Measurements from ENCODE around the gene PPHLN1.

Gene PPHLN1

DNA sequence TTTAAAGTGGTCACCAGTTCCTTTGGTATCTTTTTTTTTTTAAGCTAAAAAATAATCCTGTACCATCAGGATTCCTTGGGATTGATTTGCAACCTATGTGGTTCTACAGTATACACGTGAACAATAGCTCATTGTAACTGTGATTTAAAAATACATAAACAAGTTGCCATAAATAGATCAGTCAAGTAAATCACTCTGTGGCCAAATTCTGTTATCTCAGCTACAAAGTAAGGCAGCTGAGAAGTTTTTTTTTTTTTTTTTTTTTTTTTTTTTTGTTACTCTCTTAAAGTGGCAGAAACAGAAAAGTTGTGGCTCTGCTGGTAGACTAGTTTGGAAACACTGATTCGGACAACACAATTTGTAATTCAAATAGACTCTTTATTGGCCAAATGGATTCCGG lies 159.0 kb downstream of the PPHLN1 start:
- no peak for DNase-seq

DNA sequence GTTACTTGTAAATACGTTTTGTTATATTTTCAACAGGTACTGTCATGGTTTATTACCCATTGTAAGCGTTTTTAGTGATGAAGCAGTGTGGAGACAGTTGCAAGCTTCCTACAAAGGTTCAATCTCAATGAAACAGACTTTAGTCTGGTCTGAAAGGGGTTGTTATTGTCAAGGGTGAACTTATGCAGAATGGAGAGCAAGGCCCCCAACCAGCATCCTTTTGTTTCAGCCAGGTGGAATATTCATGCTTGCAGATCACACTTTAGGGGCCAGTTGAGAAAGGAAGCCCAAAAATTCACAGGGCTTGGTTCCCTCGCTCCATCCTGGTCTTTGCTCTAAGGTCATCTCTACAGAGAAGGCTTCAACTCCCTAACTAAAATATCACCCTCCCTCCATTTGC lies 159.9 kb downstream of the PPHLN1 start:
- no peak for DNase-seq

DNA sequence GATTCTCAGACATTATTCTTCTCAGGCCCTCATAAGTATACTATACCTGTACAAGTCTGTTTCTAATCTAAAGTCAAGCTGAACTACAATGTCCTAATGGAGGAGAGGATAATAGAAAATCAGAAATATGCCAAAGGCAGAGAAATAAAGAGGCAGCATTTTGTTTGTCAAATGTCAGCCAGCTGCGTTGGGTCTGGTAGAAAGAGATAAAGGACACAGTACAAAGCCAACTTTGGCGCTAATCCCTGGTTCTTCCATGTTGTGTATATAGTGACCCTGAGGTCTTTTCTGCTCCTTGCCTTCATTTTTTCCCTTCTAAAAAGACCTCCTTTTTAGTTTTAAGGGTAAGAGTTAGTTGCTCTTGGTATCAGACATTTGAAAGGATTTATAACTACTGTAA lies 160.4 kb downstream of the PPHLN1 start:
- DNase-seq, result no peak

DNA sequence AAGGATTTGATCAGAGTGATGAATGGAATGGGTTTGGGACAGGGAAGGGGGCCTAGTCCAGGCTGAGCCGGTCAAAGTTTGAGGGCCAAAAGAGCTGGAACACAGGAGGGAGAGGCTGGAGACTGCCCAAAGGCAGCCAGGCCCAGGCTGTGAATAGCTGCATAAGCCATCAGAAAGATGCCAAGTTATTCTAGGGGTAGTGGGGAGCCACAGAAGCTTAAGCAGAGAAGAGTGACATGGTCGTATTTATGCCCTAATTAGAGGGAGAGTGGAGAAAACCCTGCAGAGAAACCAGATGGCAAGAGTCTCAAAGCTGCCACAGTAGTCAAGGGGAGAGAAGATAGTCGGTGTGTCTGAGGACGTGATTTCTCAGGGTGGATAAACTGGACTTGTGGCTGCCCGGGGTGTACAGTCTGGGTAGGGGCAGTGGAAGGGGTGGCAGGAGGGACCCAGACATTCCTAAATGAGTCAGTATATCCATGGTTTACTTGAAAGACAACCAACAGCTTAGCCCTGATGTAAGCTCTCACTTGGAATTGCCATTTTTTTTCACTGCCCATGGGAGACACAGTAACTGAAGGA lies 164.4 kb downstream of the PPHLN1 start:
- DNase-seq, result no peak
